Measurements from ENCODE around the gene PPP1R18. TPM values are rescaled to one million over a fixed set of nuclear protein-coding genes. Genes with fewer than 3 reads are reported as not detected.
A peak's percentile ranks its signal among the peaks of the same experiment; 100 is the strongest.
"Not testable (repeated sequence)": the region's sequence is repeated elsewhere in the genome, so short reads cannot be mapped to it uniquely, and the experiment has no call there.

Gene PPP1R18
- total and polyA plus RNA-seq, 5 donors: 21.8 to 33.9 (median 23.1) TPM

GRCh38 chr6:30678964-30679726 is 7.3 kb downstream of the PPP1R18 start:
- Histone ChIP-seq H3K9me3 (ENCODE audit: control insufficient read depth, low read length) (no peaks in the 10 kb centered on the region), H3K4me1 (ENCODE audit: control insufficient read depth, insufficient read depth, low read length) (peaks cover 5% of the 10 kb centered on the region), H3K4me3 (ENCODE audit: low read length) (no peak overlapping the region), H3K27ac (ENCODE audit: low read length) (peak overlapping the region; percentile 29), H3K27me3 (ENCODE audit: control insufficient read depth, insufficient read depth) (no peaks in the 10 kb centered on the region)
- WGBS: 14% methylated on average over 31 of the region's 31 CpGs
- intact Hi-C loops (cut with DNase I): loop anchor here in 2 of 4 donors (1.0 to 10.0 kb wide), 3 partner anchors 43 to 406 kb away; no protein-coding TSS in a partner anchor
- peak; percentile 65 to 80 for ATAC-seq
- peak; percentile 87 to 96 (median 96) for DNase-seq

- intact Hi-C loops (cut with DNase I): loop anchor here in 1 of 4 donors (10.0 kb wide), 1 partner anchor 408 kb away; no protein-coding TSS in a partner anchor
- DNase-seq (no peak), ATAC-seq (no peak)
- no peaks in the 10 kb centered on the region for H3K9me3 ChIP-seq (ENCODE audit: control insufficient read depth, low read length)
- peaks cover 2% of the 10 kb centered on the region for H3K4me1 ChIP-seq (ENCODE audit: control insufficient read depth, insufficient read depth, low read length)
- no peak overlapping the region for H3K4me3 ChIP-seq (ENCODE audit: low read length)
- H3K27ac ChIP-seq (ENCODE audit: low read length): no peak overlapping the region
- WGBS: 81% methylated on average over 10 of the region's 10 CpGs
- H3K27me3 ChIP-seq (ENCODE audit: control insufficient read depth, insufficient read depth): no peaks in the 10 kb centered on the region
Observed at GRCh38 chr6:30676660-30677285, 9.7 kb downstream of the PPP1R18 start.

- no peaks in the 10 kb centered on the region for H3K27me3 ChIP-seq (ENCODE audit: control insufficient read depth, insufficient read depth)
- intact Hi-C loops (cut with DNase I): loop anchor here in 1 of 4 donors (10.0 kb wide), 1 partner anchor 412 kb away; no protein-coding TSS in a partner anchor
- peak within 1 kb of the TSS; percentile 61 for H3K27ac ChIP-seq (ENCODE audit: low read length)
- no peaks in the 10 kb centered on the region for H3K9me3 ChIP-seq (ENCODE audit: control insufficient read depth, low read length)
- H3K4me3 ChIP-seq (ENCODE audit: low read length): peak within 1 kb of the TSS; percentile 90
- H3K4me1 ChIP-seq (ENCODE audit: control insufficient read depth, insufficient read depth, low read length): peaks cover 2% of the 10 kb centered on the region
- ATAC-seq (peak; percentile 87 to 89), DNase-seq (peak; percentile 96 to 99 (median 97))
- under 1% methylated on average over 57 of the region's 57 CpGs for WGBS
Observed at GRCh38 chr6:30672445-30673253, 13.8 kb downstream of the PPP1R18 start, which contains the start of gene DHX16. TSS of gene DHX16 (minus strand) at chr6:30673006. CDS start at chr6:30672841, 165 bp downstream.

- Histone ChIP-seq H3K4me3 (ENCODE audit: low read length) (no peak overlapping the region), H3K4me1 (ENCODE audit: control insufficient read depth, insufficient read depth, low read length) (peaks cover 2% of the 10 kb centered on the region), H3K9me3 (ENCODE audit: control insufficient read depth, low read length) (no peaks in the 10 kb centered on the region), H3K27ac (ENCODE audit: low read length) (no peak overlapping the region), H3K27me3 (ENCODE audit: control insufficient read depth, insufficient read depth) (no peaks in the 10 kb centered on the region)
- intact Hi-C loops (cut with DNase I): loop anchor here in 1 of 4 donors (10.0 kb wide), 1 partner anchor 414 kb away; no protein-coding TSS in a partner anchor
- DNase-seq: no peak
- WGBS: 83% methylated on average over 27 of the region's 27 CpGs
- no peak for ATAC-seq
Observed at GRCh38 chr6:30670760-30671527, 15.5 kb downstream of the PPP1R18 start.

- DNase-seq; H3K4me1 ChIP-seq (ENCODE audit: control insufficient read depth, insufficient read depth, low read length); H3K4me3 ChIP-seq (ENCODE audit: low read length); H3K9me3 ChIP-seq (ENCODE audit: control insufficient read depth, low read length); H3K27me3 ChIP-seq (ENCODE audit: control insufficient read depth, insufficient read depth); ATAC-seq; intact Hi-C loops (cut with DNase I); H3K27ac ChIP-seq (ENCODE audit: low read length): not testable (repeated sequence)
- WGBS: 88% methylated on average over 2 of the region's 2 CpGs
Observed at GRCh38 chr6:30666300-30666699, 20.1 kb downstream of the PPP1R18 start.

GRCh38 chr6:30664994-30665767 is 21.3 kb downstream of the PPP1R18 start:
- intact Hi-C loops (cut with DNase I): no loop called here
- no peak overlapping the region for H3K27ac ChIP-seq (ENCODE audit: low read length)
- 89% methylated on average over 34 of the region's 34 CpGs for WGBS
- H3K9me3 ChIP-seq (ENCODE audit: control insufficient read depth, low read length): no peaks in the 10 kb centered on the region
- H3K27me3 ChIP-seq (ENCODE audit: control insufficient read depth, insufficient read depth): no peaks in the 10 kb centered on the region
- H3K4me3 ChIP-seq (ENCODE audit: low read length): no peak overlapping the region
- ATAC-seq (no peak), DNase-seq (no peak)
- no peaks in the 10 kb centered on the region for H3K4me1 ChIP-seq (ENCODE audit: control insufficient read depth, insufficient read depth, low read length)

- H3K27me3 ChIP-seq (ENCODE audit: control insufficient read depth, insufficient read depth); H3K4me3 ChIP-seq (ENCODE audit: low read length); DNase-seq; intact Hi-C loops (cut with DNase I); H3K9me3 ChIP-seq (ENCODE audit: control insufficient read depth, low read length); ATAC-seq; H3K27ac ChIP-seq (ENCODE audit: low read length); H3K4me1 ChIP-seq (ENCODE audit: control insufficient read depth, insufficient read depth, low read length): not testable (repeated sequence)
- WGBS: 92% methylated on average over 5 of the region's 5 CpGs
Observed at GRCh38 chr6:30657922-30658321, 28.5 kb downstream of the PPP1R18 start.

- DNase-seq (no peak), ATAC-seq (no peak)
- intact Hi-C loops (cut with DNase I): no loop called here
- Histone ChIP-seq H3K9me3 (ENCODE audit: control insufficient read depth, low read length) (no peaks in the 10 kb centered on the region), H3K4me1 (ENCODE audit: control insufficient read depth, insufficient read depth, low read length) (no peaks in the 10 kb centered on the region), H3K4me3 (ENCODE audit: low read length) (no peak overlapping the region), H3K27me3 (ENCODE audit: control insufficient read depth, insufficient read depth) (no peaks in the 10 kb centered on the region), H3K27ac (ENCODE audit: low read length) (no peak overlapping the region)
Observed at GRCh38 chr6:30657454-30657853, 29.0 kb downstream of the PPP1R18 start.

- intact Hi-C loops (cut with DNase I): no loop called here
- 69% methylated on average over 7 of the region's 7 CpGs for WGBS
- Histone ChIP-seq H3K4me1 (ENCODE audit: control insufficient read depth, insufficient read depth, low read length) (no peaks in the 10 kb centered on the region), H3K27me3 (ENCODE audit: control insufficient read depth, insufficient read depth) (no peaks in the 10 kb centered on the region), H3K4me3 (ENCODE audit: low read length) (no peak overlapping the region), H3K9me3 (ENCODE audit: control insufficient read depth, low read length) (no peaks in the 10 kb centered on the region), H3K27ac (ENCODE audit: low read length) (no peak overlapping the region)
- DNase-seq: peak in 1 of 3 donors; percentile 60
- no peak for ATAC-seq
Observed at GRCh38 chr6:30656513-30656912, 29.9 kb downstream of the PPP1R18 start.

GRCh38 chr6:30655743-30656094 is 30.7 kb downstream of the PPP1R18 start:
- intact Hi-C loops (cut with DNase I): no loop called here
- WGBS: 95% methylated on average over 3 of the region's 3 CpGs
- no peaks in the 10 kb centered on the region for H3K4me1 ChIP-seq (ENCODE audit: control insufficient read depth, insufficient read depth, low read length)
- no peaks in the 10 kb centered on the region for H3K9me3 ChIP-seq (ENCODE audit: control insufficient read depth, low read length)
- H3K27ac ChIP-seq (ENCODE audit: low read length): no peak overlapping the region
- ATAC-seq (no peak), DNase-seq (no peak)
- H3K27me3 ChIP-seq (ENCODE audit: control insufficient read depth, insufficient read depth): no peaks in the 10 kb centered on the region
- no peak overlapping the region for H3K4me3 ChIP-seq (ENCODE audit: low read length)

Measured in right cardiac atrium (tissue), 5 donors.